AG10803 (cell line): ENCODE results near the gene BRCA1.
"Not testable (repeated sequence)": the region's sequence is repeated elsewhere in the genome, so short reads cannot be mapped to it uniquely, and the experiment has no call there.

Source experiments
- DNase-seq: peaks from one replicate; pipeline ENCODE4 v3.0.0; 2010; ENCODE audit warnings: low read depth
- H3K4me3 ChIP-seq: 2 replicates; pipeline ENCODE4 v1.5.1; 2011; ENCODE audit warnings: mild to moderate bottlenecking, low read length, control low read depth
- TF ChIP-seq, protein P1 (sequence below): conservative IDR thresholded peaks from 2 replicates; pipeline ENCODE4 v1.5.1; 2011; ENCODE audit warnings: mild to moderate bottlenecking, low read length, control low read depth, inconsistent platforms

Gene BRCA1

DNA sequence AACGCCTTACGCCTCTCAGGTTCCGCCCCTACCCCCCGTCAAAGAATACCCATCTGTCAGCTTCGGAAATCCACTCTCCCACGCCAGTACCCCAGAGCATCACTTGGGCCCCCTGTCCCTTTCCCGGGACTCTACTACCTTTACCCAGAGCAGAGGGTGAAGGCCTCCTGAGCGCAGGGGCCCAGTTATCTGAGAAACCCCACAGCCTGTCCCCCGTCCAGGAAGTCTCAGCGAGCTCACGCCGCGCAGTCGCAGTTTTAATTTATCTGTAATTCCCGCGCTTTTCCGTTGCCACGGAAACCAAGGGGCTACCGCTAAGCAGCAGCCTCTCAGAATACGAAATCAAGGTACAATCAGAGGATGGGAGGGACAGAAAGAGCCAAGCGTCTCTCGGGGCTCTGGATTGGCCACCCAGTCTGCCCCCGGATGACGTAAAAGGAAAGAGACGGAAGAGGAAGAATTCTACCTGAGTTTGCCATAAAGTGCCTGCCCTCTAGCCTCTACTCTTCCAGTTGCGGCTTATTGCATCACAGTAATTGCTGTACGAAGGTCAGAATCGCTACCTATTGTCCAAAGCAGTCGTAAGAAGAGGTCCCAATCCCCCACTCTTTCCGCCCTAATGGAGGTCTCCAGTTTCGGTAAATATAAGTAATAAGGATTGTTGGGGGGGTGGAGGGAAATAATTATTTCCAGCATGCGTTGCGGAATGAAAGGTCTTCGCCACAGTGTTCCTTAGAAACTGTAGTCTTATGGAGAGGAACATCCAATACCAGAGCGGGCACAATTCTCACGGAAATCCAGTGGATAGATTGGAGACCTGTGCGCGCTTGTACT lies at the start of gene BRCA1:
Gene BRCA1 (minus strand): TSS at position 232 of the 834 bp plus-strand sequence. CDS start 1,268 bp downstream, outside the sequence.
- TF ChIP-seq, protein P1, sequence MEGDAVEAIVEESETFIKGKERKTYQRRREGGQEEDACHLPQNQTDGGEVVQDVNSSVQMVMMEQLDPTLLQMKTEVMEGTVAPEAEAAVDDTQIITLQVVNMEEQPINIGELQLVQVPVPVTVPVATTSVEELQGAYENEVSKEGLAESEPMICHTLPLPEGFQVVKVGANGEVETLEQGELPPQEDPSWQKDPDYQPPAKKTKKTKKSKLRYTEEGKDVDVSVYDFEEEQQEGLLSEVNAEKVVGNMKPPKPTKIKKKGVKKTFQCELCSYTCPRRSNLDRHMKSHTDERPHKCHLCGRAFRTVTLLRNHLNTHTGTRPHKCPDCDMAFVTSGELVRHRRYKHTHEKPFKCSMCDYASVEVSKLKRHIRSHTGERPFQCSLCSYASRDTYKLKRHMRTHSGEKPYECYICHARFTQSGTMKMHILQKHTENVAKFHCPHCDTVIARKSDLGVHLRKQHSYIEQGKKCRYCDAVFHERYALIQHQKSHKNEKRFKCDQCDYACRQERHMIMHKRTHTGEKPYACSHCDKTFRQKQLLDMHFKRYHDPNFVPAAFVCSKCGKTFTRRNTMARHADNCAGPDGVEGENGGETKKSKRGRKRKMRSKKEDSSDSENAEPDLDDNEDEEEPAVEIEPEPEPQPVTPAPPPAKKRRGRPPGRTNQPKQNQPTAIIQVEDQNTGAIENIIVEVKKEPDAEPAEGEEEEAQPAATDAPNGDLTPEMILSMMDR, result no peak
- peak within 1 kb of the TSS; percentile 95 for H3K4me3 ChIP-seq
- peak; percentile 98 for DNase-seq

DNA sequence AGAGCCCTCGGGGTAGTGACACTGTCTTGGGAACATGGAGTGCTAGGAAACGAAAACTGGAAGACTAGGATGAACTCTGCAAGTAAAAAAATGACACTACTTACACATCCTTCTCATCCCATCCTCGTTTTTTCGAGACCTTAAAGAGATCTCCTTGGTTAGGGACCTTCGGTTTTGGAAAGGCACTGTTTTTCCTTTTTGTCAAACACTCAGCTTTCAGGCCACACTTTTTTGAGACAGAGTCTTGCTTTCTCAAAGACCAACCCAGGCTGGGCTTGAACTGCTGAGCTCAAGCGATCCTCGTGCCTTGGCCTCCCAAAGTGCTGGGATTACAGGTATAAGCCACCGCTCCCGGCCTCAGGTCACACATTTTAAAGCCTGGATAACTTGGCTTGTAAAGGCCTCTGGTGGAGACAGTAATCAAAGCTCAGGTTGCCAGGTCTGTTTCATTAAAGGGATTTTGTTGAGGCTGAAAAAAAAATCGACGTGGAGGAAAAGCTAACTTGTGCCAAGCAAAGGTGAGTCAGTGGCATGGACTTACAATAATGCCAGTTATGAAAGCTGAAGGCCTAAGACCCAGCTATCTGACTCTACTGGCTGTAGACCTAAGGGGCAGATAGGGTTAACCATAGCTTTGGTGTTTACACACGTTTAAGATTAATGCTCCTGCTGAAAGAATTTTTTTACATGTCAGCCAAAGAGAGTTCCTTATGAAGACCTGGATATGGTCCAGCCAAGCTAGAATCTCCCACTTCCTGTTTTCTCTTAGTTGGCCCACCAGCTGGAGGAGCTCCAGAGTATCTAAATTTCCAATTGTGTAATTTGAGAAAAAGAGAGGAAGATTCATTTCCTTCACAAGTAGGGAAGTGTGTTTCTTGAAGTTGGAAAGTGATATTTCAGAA lies 46.7 kb upstream of the BRCA1 start:
- peak; percentile 98 for DNase-seq
- H3K4me3 ChIP-seq, result peak overlapping the region; percentile 83
- TF ChIP-seq, protein P1, result peak; percentile 35

DNA sequence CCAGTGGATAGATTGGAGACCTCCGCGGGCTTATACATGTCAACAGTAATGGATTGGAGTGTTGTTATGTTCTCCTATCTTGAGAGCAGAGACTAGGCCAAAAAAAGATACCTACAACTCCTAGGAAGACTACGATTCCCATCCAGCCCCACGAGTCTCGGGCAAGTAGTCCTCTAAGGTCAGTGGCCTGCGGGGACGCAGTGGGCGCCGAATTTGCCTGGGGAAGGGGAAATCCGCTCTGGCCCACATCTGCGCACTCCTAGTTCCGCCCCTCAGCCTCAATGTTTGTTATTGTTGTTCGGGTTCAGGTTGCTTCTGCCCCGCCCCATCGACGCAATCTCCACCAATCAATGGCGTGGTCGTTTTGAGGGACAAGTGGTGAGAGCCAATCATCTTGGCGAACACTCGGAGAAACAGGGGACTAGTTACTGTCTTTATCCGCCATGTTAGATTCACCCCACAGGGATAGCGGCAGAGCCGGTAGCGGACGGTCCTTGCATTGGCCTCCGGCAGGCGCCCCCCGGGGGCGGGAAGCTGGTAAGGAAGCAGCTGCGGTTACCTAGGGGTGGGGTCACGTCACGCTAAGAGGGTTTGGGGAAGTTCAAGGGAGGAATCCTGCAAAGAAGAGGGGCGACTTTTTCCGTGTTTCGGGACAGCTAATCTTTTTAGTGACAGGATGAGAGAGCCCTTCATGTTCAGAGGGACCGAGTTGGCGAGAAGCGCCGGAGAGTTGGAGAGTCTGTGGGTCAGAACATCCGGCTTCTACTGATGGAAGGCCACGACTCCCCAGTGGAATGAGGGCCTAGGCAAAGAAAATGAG lies 45.8 kb upstream of the BRCA1 start, which contains the start of gene NBR1:
Gene NBR1 (plus strand): TSS at position 449 of the 820 bp plus-strand sequence. CDS start 4,586 bp downstream, outside the sequence.
- TF ChIP-seq, protein P1, result peak; percentile 24
- peak within 1 kb of the TSS; percentile 83 for H3K4me3 ChIP-seq
- DNase-seq, result peak; percentile 98

DNA sequence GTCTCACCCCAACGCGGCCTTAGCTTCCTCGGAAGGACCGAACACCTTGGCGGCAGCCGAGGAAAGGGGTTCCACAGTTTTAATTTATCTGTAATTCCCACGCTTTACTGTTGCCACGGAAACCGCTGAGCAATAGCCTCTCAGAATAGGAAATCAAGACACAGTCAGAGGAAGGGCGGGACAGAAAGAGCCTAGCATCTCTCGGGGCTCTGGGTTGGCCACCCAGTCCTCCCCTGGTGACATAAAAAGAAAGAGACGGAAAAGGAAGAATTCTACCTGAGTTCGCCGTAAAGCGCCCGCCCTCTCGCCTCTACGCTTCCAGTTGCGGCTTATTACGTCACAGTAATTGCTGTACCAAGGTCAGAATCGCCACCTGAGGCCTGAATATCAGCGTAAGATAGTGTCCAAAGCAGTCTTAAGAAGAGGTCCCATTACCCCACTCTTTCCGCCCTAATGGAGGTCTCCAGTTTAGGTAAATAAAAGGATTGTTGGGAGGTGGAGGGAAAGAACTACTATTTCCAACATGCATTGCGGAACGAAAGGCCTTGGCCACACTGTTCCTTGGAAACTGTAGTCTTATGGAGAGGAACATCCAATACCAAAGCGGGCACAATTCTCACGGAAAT lies 45.1 kb upstream of the BRCA1 start:
- peak; percentile 93 for DNase-seq
- TF ChIP-seq, protein P1, result no peak
- H3K4me3 ChIP-seq, result peak overlapping the region; percentile 83

DNA sequence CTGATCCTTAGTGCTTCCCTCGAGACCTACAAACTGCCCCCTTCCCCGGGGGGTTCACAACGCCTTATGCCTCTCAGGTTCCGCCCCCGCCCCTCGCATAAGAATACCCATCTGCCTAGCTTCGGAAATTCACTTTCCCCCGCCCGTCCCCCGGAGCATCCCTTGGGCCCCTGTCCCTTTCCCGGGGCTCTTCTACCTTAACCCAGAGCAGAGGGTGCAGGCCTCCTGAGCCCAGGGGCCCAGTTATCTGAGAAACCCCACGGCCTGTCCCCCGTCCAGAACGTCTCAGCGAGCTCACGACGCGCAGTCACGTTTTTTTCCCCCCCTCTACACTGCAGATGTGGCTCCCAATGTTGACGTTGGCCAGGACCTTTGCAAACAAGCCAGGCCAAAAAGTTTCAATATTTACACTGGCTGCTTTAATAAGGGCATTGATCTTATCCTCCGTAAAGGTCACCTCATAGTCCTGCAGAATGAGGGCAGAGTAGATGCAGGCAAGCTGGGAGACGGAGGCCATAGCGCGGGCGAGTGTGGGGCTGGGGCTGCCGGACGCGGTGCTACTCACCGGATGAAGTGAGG lies 44.5 kb upstream of the BRCA1 start:
- peak overlapping the region; percentile 83 for H3K4me3 ChIP-seq
- peak; percentile 44 for DNase-seq
- TF ChIP-seq, protein P1, result no peak

DNA sequence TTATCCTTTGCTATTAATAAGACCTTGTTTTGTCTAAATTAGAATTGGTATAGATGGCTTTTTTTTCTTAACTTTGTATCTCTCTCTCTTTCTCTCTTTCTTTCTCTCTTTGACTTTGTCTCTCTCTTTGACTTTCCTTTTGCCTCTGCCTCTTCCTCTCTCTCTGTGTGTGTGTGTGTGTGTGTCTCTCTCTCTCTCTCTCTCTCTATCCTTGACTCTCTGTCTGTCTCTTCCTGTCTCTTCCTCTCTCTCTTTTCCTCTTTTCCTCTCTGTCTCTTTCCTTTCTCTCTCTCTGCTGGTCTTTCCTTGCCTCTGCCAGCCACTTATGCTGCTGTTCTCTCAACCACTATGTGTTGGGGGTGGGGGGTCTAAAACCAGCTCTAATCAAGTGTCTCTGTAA lies 40.8 kb upstream of the BRCA1 start:
- DNase-seq, H3K4me3 ChIP-seq: not testable (repeated sequence)

DNA sequence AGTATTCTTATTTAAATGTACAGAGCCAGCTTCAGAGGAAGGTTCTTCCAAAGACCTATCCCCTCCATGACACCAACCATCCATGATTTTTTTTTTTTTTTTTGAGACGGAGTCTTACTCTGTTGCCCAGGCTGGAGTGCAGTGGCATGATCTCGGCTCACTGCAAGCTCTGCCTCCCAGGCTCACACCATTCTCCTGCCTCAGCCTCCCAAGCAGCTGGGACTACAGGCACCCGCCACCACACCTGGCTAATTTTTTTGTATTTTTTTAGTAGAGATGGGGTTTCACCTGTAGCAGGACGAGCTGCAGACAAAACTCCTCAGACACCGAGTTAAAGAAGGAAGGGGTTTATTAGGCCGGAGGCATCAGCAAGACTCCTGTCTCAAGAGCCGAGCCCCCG lies 34.8 kb upstream of the BRCA1 start:
- not testable (repeated sequence) for H3K4me3 ChIP-seq, DNase-seq

DNA sequence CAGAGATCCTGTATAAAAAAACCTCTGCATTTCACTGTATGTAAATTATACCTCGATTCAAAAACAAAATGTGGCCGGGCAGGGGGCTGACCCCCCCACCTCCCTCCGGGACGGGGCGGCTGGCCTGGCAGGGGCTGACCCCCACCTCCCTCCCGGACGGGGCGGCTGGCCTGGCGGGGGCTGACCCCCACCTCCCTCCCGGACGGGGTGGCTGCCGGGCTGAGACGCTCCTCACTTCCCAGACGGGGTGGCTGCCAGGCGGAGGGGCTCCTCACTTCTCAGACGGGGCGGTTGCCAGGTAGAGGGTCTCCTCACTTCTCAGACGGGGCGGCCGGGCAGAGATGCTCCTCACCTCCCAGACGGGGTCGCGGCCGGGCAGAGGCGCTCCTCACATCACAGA lies 34.1 kb upstream of the BRCA1 start:
- not testable (repeated sequence) for H3K4me3 ChIP-seq, DNase-seq
